Adrenal gland (tissue), 5 donors: ENCODE measurements around the gene ITGA2B.
A peak's percentile ranks its signal among the peaks of the same experiment; 100 is the strongest.

Source experiments
- CTCF ChIP-seq, 6 experiments: fragments of 450-650 bp in 4 of 6; fragments of 200-600 bp in 2 of 6; sonication (generic) in 1 of 6; IDR thresholded peaks; 1 replicate in 5 of 6; 2 replicates in 1 of 6; pipeline versions ENCODE4 v1.5.1 to v1.8.0; 2016 to 2021; ENCODE audit warnings: antibody characterized with exemption in 6 of 6, mild to moderate bottlenecking in 2 of 6, moderate library complexity in 1 of 6
- POLR2A ChIP-seq, 2 donors: fragments of 450-650 bp; IDR thresholded peaks; one replicate each; pipeline ENCODE4 v1.6.1; 2017; ENCODE audit warnings: antibody characterized with exemption in 2 of 2, mild to moderate bottlenecking in 2 of 2, moderate library complexity in 1 of 2
- donor health status: DM: no; HTN: no; CAD: no.

- TF ChIP-seq CTCF (IDR thresholded peaks at IDR 0.05) (no peak), POLR2A (IDR thresholded peaks at IDR 0.05) (peak in 1 of 2 donors; percentile 35)
Measured at GRCh38 chr17:44385287-44386181, 3.9 kb downstream of the ITGA2B start.
